ENCODE measurements around the gene RAET1E. TPM values are rescaled to one million over a fixed set of nuclear protein-coding genes. Genes with fewer than 3 reads are reported as not detected.
"Not testable (repeated sequence)": the region's sequence is repeated elsewhere in the genome, so short reads cannot be mapped to it uniquely, and the experiment has no call there.

The RAET1E gene
- total and polyA plus RNA-seq, 8 donors, result 0.20 to 0.69 (median 0.50) TPM

- DNase-seq (peak; percentile 68 to 91 (median 74)), ATAC-seq (peak; percentile 63)
- intact Hi-C loops (cut with DNase I), result no loop called here
- Histone ChIP-seq H3K4me1 (peaks cover 6 to 30% of the 10 kb centered on the region in 2 donors), H3K27ac (peak overlapping the region; percentile 84 to 92), H3K36me3 (no peaks in the 10 kb centered on the region), H3K9me3 (no peaks in the 10 kb centered on the region), H3K27me3 (peaks cover 0 to 20% of the 10 kb centered on the region in 2 donors), H3K4me3 (peak overlapping the region; percentile 64 to 70)
- TF ChIP-seq CTCF (IDR thresholded peaks at IDR 0.05), result no peak
Measured at GRCh38 chr6:149862922-149863697, 34.8 kb downstream of the RAET1E start.

- H3K27ac ChIP-seq, result peak overlapping the region; percentile 84 to 92
- ATAC-seq; DNase-seq; H3K36me3 ChIP-seq; H3K9me3 ChIP-seq; intact Hi-C loops (cut with DNase I): not testable (repeated sequence)
- peaks cover 6 to 30% of the 10 kb centered on the region in 2 donors for H3K4me1 ChIP-seq
- peak overlapping the region; percentile 64 to 70 for H3K4me3 ChIP-seq
- H3K27me3 ChIP-seq, result peaks cover 0 to 20% of the 10 kb centered on the region in 2 donors
Measured at GRCh38 chr6:149862424-149862738, 35.5 kb downstream of the RAET1E start.

- intact Hi-C loops (cut with DNase I), result no loop called here
Measured at GRCh38 chr6:149861603-149862423, 36.1 kb downstream of the RAET1E start.

GRCh38 chr6:149860834-149861602 is 36.9 kb downstream of the RAET1E start:
- Histone ChIP-seq H3K36me3 (no peaks in the 10 kb centered on the region), H3K27ac (no peak overlapping the region), H3K4me3 (no peak overlapping the region), H3K27me3 (peaks cover 0 to 20% of the 10 kb centered on the region in 2 donors), H3K9me3 (no peaks in the 10 kb centered on the region), H3K4me1 (peaks cover 9 to 35% of the 10 kb centered on the region in 2 donors)
- TF ChIP-seq CTCF (IDR thresholded peaks at IDR 0.05), result no peak
- no peak for ATAC-seq
- no peak for DNase-seq
- intact Hi-C loops (cut with DNase I), result no loop called here

More at GRCh38 chr6:149861603-149862423, 36.1 kb downstream of the RAET1E start:
- Histone ChIP-seq H3K36me3 (no peaks in the 10 kb centered on the region), H3K4me1 (peaks cover 6 to 30% of the 10 kb centered on the region in 2 donors), H3K4me3 (no peak overlapping the region), H3K27me3 (peaks cover 0 to 20% of the 10 kb centered on the region in 2 donors), H3K27ac (no peak overlapping the region), H3K9me3 (no peaks in the 10 kb centered on the region)
- no peak for TF ChIP-seq CTCF (IDR thresholded peaks at IDR 0.05)
- no peak for ATAC-seq
- no peak for DNase-seq

GRCh38 chr6:149860513-149860833 is 37.4 kb downstream of the RAET1E start:
- H3K4me1 ChIP-seq, result peaks cover 13 to 40% of the 10 kb centered on the region in 2 donors
- intact Hi-C loops (cut with DNase I), result no loop called here
- H3K27me3 ChIP-seq, result peaks cover 0 to 20% of the 10 kb centered on the region in 2 donors
- DNase-seq, result no peak
- no peak for TF ChIP-seq CTCF (IDR thresholded peaks at IDR 0.05)
- H3K4me3 ChIP-seq, result no peak overlapping the region
- ATAC-seq, result no peak
- no peaks in the 10 kb centered on the region for H3K36me3 ChIP-seq
- no peaks in the 10 kb centered on the region for H3K9me3 ChIP-seq
- H3K27ac ChIP-seq, result no peak overlapping the region

Data from left lung (tissue), 10 donors.